Endothelial cell of umbilical vein (primary cell): Measurements from ENCODE around the gene ME3. TPM values are rescaled to one million over a fixed set of nuclear protein-coding genes. Genes with fewer than 3 reads are reported as not detected.
A peak's percentile ranks its signal among the peaks of the same experiment; 100 is the strongest.

Experiments
- BruUV-seq: library from RNA; stranded (reverse); fragments of 400-500 nt; replicated peaks from 2 replicates; lab custom pipeline; 2021; lab: Mats Ljungman, UMichigan
- CTCF ChIA-PET: fragments of 300-600, 350-600 bp; sonication (Branson Sonifier 250); formaldehyde crosslinking; loops from one replicate; lab custom pipeline; 2021; ENCODE audit warnings: antibody characterized with exemption, inconsistent platforms; lab: Charles Lee
- POLR2A ChIA-PET: fragments of 300-600, 350-600 bp; sonication (Branson Sonifier 250); formaldehyde crosslinking; loops from one replicate; lab custom pipeline; 2021; ENCODE audit warnings: antibody characterized with exemption, inconsistent platforms; lab: Charles Lee
- DNase-seq: peaks from one replicate; pipeline ENCODE4 v3.0.0-alpha.2; 2011; ENCODE audit warnings: low read depth, low spot score
- FAIRE-seq: peaks from 2 replicates; lab custom pipeline; 2011; peaks lifted over from hg19 to GRCh38; lab: Jason Lieb, UNC
- H2AFZ ChIP-seq: 2 replicates; pipeline ENCODE4 v1.6.0; 2012; ENCODE audit warnings: low read depth, low read length, control low read depth, inconsistent platforms
- H3K27ac ChIP-seq: 2 replicates; pipeline ENCODE4 v1.5.1; 2011; ENCODE audit warnings: low read depth, mild to moderate bottlenecking, control low read depth, low read length, moderate library complexity; ENCODE audit not compliant: insufficient read depth
- H3K27me3 ChIP-seq, 2 experiments: 2 replicates each; pipeline versions ENCODE4 v1.6.0 to v1.6.1; 2011; ENCODE audit warnings: low read length in 2 of 2, mixed read lengths in 1 of 2; ENCODE audit not compliant: control insufficient read depth in 2 of 2, insufficient read depth in 2 of 2
- H3K36me3 ChIP-seq, 2 experiments: 2 replicates in 1 of 2; 3 replicates in 1 of 2; pipeline ENCODE4 v1.5.1; 2011; ENCODE audit warnings: low read length in 2 of 2, mild to moderate bottlenecking in 1 of 2, moderate library complexity in 1 of 2; ENCODE audit not compliant: control insufficient read depth in 2 of 2, insufficient read depth in 2 of 2; ENCODE audit errors: extremely low read depth in 1 of 2
- H3K4me1 ChIP-seq: 3 replicates; pipeline ENCODE4 v1.5.1; 2011; ENCODE audit warnings: mild to moderate bottlenecking, low read length; ENCODE audit not compliant: control insufficient read depth, insufficient read depth; ENCODE audit errors: extremely low read depth
- H3K4me2 ChIP-seq: 2 replicates; pipeline ENCODE4 v1.6.1; 2011; ENCODE audit warnings: low read length, control low read depth, mixed read lengths; ENCODE audit not compliant: insufficient read depth
- H3K4me3 ChIP-seq, 3 experiments: fragments of 200-600 bp in 1 of 3; sonication (generic), shearing (Covaris generic) in 1 of 3; replicated peaks in 1 of 3; 2 replicates each; pipeline ENCODE4 v1.5.1; 2011 to 2016; ENCODE audit warnings: control low read depth in 3 of 3, low read length in 3 of 3, mild to moderate bottlenecking in 2 of 3, inconsistent platforms in 1 of 3, low read depth in 1 of 3, moderate library complexity in 1 of 3; ENCODE audit not compliant: insufficient read depth in 1 of 3
- H3K79me2 ChIP-seq: 2 replicates; pipeline ENCODE4 v1.6.0; 2012; ENCODE audit warnings: low read length, inconsistent platforms; ENCODE audit not compliant: control insufficient read depth, insufficient read depth
- H3K9ac ChIP-seq: replicated peaks from 2 replicates; pipeline ENCODE3; 2011; ENCODE audit warnings: low read length, control low read depth; ENCODE audit not compliant: insufficient read depth; ENCODE audit errors: extremely low read depth
- H3K9me1 ChIP-seq: replicated peaks from 3 replicates; pipeline ENCODE4 v1.6.0; 2011; ENCODE audit warnings: mild to moderate bottlenecking, low read length; ENCODE audit not compliant: control insufficient read depth, insufficient read depth; ENCODE audit errors: extremely low read depth
- H3K9me3 ChIP-seq: replicated peaks from 2 replicates; pipeline ENCODE4 v1.5.1; 2012; ENCODE audit warnings: low read length, inconsistent platforms; ENCODE audit not compliant: control insufficient read depth, insufficient read depth
- H4K20me1 ChIP-seq: replicated peaks from 2 replicates; pipeline ENCODE3; 2011; ENCODE audit warnings: mild to moderate bottlenecking, low read length; ENCODE audit not compliant: control insufficient read depth, insufficient read depth; ENCODE audit errors: extremely low read depth
- CTCF ChIP-seq, 2 donors: IDR thresholded peaks; 1 replicate in 1 of 2; 2 replicates in 1 of 2; pipeline ENCODE4 v1.5.1; 2011; ENCODE audit warnings: low read length in 2 of 2, mild to moderate bottlenecking in 2 of 2, moderate library complexity in 2 of 2, control low read depth in 1 of 2, inconsistent platforms in 1 of 2, low read depth in 1 of 2; ENCODE audit not compliant: insufficient read depth in 1 of 2; ENCODE audit errors: extremely low read depth in 1 of 2
- EZH2 ChIP-seq: IDR thresholded peaks from 2 replicates; pipeline ENCODE4 v1.6.1; 2012; ENCODE audit warnings: borderline replicate concordance, low read depth, mild to moderate bottlenecking, moderate library complexity, low read length, inconsistent platforms; ENCODE audit not compliant: severe bottlenecking
- FOS ChIP-seq: IDR thresholded peaks from 2 replicates; pipeline ENCODE4 v1.6.1; 2011; ENCODE audit warnings: mild to moderate bottlenecking, low read length, moderate library complexity, borderline replicate concordance; ENCODE audit not compliant: insufficient read depth
- GATA2 ChIP-seq: IDR thresholded peaks from 2 replicates; pipeline ENCODE4 v1.7.0; 2011; ENCODE audit warnings: low read depth, mild to moderate bottlenecking, moderate library complexity, mixed read lengths, low read length; ENCODE audit not compliant: insufficient read length, insufficient read depth
- JUN ChIP-seq: IDR thresholded peaks from 2 replicates; pipeline ENCODE4 v1.6.1; 2011; ENCODE audit warnings: borderline replicate concordance, low read depth; ENCODE audit not compliant: insufficient read length, insufficient read depth
- MAX ChIP-seq: IDR thresholded peaks from 2 replicates; pipeline ENCODE4 v1.6.1; 2011; ENCODE audit not compliant: insufficient read depth, insufficient read length
- MYC ChIP-seq: IDR thresholded peaks from one replicate; pipeline ENCODE4 v1.6.1; 2011; ENCODE audit warnings: mild to moderate bottlenecking, low read depth, low read length
- POLR2A ChIP-seq: IDR thresholded peaks from 2 replicates; pipeline ENCODE4 v1.6.1; 2012; ENCODE audit warnings: low read depth, mild to moderate bottlenecking, control low read depth, low read length
- POLR2AphosphoS5 ChIP-seq: IDR thresholded peaks from 2 replicates; pipeline ENCODE4 v1.6.1; 2012; ENCODE audit warnings: low read depth, mild to moderate bottlenecking, control low read depth, low read length, moderate library complexity; ENCODE audit not compliant: insufficient read depth
- dilution Hi-C: fragments of 300-500 bp; cut with MboI; formaldehyde crosslinking; loops from one replicate; pipeline ENCODE4 v1.15.0; 2019; ENCODE audit warnings: low sequenced_read_pairs; ENCODE audit not compliant: extremely low pct_ligation_motif_present
- intact Hi-C: fragments of 100-400 bp; cut with micrococcal nuclease; formaldehyde crosslinking; loops from one replicate; pipeline ENCODE4 v1.10.0; 2022
- polyA plus RNA-seq, 4 experiments: library from polyadenylated mRNA; depleted of rRNA in 3 of 4; stranded (reverse) in 3 of 4; unstranded in 1 of 4; fragments of >200 nt; gene quantifications; 2 replicates each; pipeline versions ENCODE4 v1.2.1 to v1.2.3, GENCODE V29; 2011 to 2012; ENCODE audit warnings: missing spikeins in 1 of 4
- total RNA-seq: library from RNA; stranded (reverse); gene quantifications from 2 replicates; pipeline ENCODE4 v1.2.3, GENCODE V29; 2021

The ME3 gene
- total and polyA plus RNA-seq, 2 donors (not counting 3 experiments of a cell fraction or from before 2014, with no cell fraction given): 26.9 to 30.4 TPM

GRCh38 chr11:86548271-86548917 lies 124.0 kb downstream of the ME3 start:
- Histone ChIP-seq H3K36me3 (no peaks in the 10 kb centered on the region), H3K4me2 (no peak overlapping the region), H3K9me1 (no peaks in the 10 kb centered on the region), H3K9me3 (no peaks in the 10 kb centered on the region), H3K4me1 (peaks cover 44% of the 10 kb centered on the region), H3K79me2 (no peaks in the 10 kb centered on the region), H3K9ac (peak overlapping the region; percentile 61), H3K27ac (peak overlapping the region; percentile 73), H3K27me3 (no peaks in the 10 kb centered on the region), H3K4me3 (no peak overlapping the region), H2AFZ (peak overlapping the region; percentile 29), H4K20me1 (no peaks in the 10 kb centered on the region)
- ChIA-PET POLR2A (interaction anchor here (1.0 to 1.3 kb wide), 2 partner anchors 10 to 24 kb away, joined by 3 read pairs; no protein-coding TSS in a partner anchor), CTCF (interaction anchor here (0.9 to 2.2 kb wide), 9 partner anchors 10 to 92 kb away, joined by 3 to 10 read pairs (median 4); no protein-coding TSS in a partner anchor)
- dilution Hi-C loops: no loop called here
- no TSS peak for BruUV-seq
- TF ChIP-seq GATA2: peak; percentile 10
- TF ChIP-seq MAX: no peak
- TF ChIP-seq FOS: peak; percentile 25
- no peak for TF ChIP-seq JUN
- TF ChIP-seq MYC: no peak
- no peak for TF ChIP-seq EZH2
- TF ChIP-seq POLR2AphosphoS5: no peak
- TF ChIP-seq CTCF (IDR thresholded peaks at IDR 0.05; ENCODE audit: extremely low read depth in 1 of 2, insufficient read depth in 1 of 2, low read depth in 1 of 2, low read length in 2 of 2): no peak
- TF ChIP-seq POLR2A: no peak
- intact Hi-C loops: no loop called here
- FAIRE-seq (peak; percentile 42), DNase-seq (peak; percentile 64)
